K562 (cell line): ENCODE data around the gene GNAT2. TPM values are rescaled to one million over a fixed set of nuclear protein-coding genes. Genes with fewer than 3 reads are reported as not detected.

Experiments used
- ATAC-seq: fragments of 200-7000 bp; cut with Tn5 transposase; 3 replicates; pipeline ENCODE4 v1.9.1; 2020; ENCODE audit warnings: moderate library complexity
- BruUV-seq: library from RNA; stranded (reverse); fragments of 400-500 nt; replicated peaks from 2 replicates; lab custom pipeline; 2021; lab: Mats Ljungman, UMichigan
- CTCF ChIA-PET: fragments of 300-600 bp; formaldehyde crosslinking; extraction: SDS; loops from one replicate; lab custom pipeline; 2021; ENCODE audit warnings: low intra/inter-chr PET ratio; lab: Yijun Ruan, JAX
- POLR2A ChIA-PET: fragments of 300-600, 350-650 bp; sonication (Branson Sonifier 250); formaldehyde crosslinking; extraction: SDS; loops from one replicate; lab custom pipeline; 2021; ENCODE audit warnings: antibody characterized with exemption, inconsistent platforms; lab: Yijun Ruan, JAX
- DNase-seq, 4 experiments: peaks; one replicate each; pipeline versions ENCODE4 v3.0.0 to v3.0.0-alpha.2; 2011 to 2018; ENCODE audit warnings: low spot score in 3 of 4, mixed read lengths in 3 of 4; ENCODE audit errors: extremely low read depth in 1 of 4
- FAIRE-seq: peaks from 2 replicates; lab custom pipeline; 2011; peaks lifted over from hg19 to GRCh38; lab: Jason Lieb, UNC
- H2AFZ ChIP-seq: 2 replicates; pipeline ENCODE4 v1.6.0; 2011; ENCODE audit warnings: low read depth, low read length, control low read depth, inconsistent platforms
- H3K27ac ChIP-seq: fragments of 200-600 bp; 3 replicates; pipeline ENCODE4 v1.8.0; 2011; ENCODE audit warnings: low read depth, mild to moderate bottlenecking, control low read depth, inconsistent platforms, low read length, moderate library complexity, mixed read lengths; ENCODE audit errors: extremely low read depth
- H3K27me3 ChIP-seq, 2 experiments: fragments of 300-600 bp in 1 of 2; 2 replicates in 1 of 2; 3 replicates in 1 of 2; pipeline versions ENCODE4 v1.6.0 to v1.8.0; 2011; ENCODE audit warnings: inconsistent platforms in 2 of 2, low read length in 2 of 2, mild to moderate bottlenecking in 1 of 2, mixed read lengths in 1 of 2, moderate library complexity in 1 of 2; ENCODE audit not compliant: control insufficient read depth in 2 of 2, insufficient read depth in 2 of 2
- H3K36me3 ChIP-seq: fragments of 300-600 bp; 3 replicates; pipeline ENCODE4 v1.8.0; 2011; ENCODE audit warnings: mild to moderate bottlenecking, low read length, inconsistent platforms; ENCODE audit not compliant: control insufficient read depth, insufficient read depth
- H3K4me1 ChIP-seq, 2 experiments: fragments of 200-600 bp in 1 of 2; replicated peaks in 1 of 2; 2 replicates in 1 of 2; 3 replicates in 1 of 2; pipeline versions ENCODE4 v1.5.1 to v1.8.0; 2011; ENCODE audit warnings: inconsistent platforms in 2 of 2, low read length in 2 of 2, mild to moderate bottlenecking in 1 of 2, mixed read lengths in 1 of 2, moderate library complexity in 1 of 2; ENCODE audit not compliant: control insufficient read depth in 2 of 2, insufficient read depth in 2 of 2
- H3K4me2 ChIP-seq: 2 replicates; pipeline ENCODE4 v1.6.1; 2011; ENCODE audit warnings: low read length, control low read depth, inconsistent platforms, mixed read lengths; ENCODE audit not compliant: insufficient read depth
- H3K4me3 ChIP-seq: fragments of 200-600 bp; sonication (generic), shearing (Covaris generic); 2 replicates; pipeline ENCODE4 v1.5.1; 2016; ENCODE audit warnings: control low read depth, inconsistent platforms
- H3K79me2 ChIP-seq: fragments of 200-600 bp; 3 replicates; pipeline ENCODE4 v1.8.0; 2011; ENCODE audit warnings: low read length, inconsistent platforms; ENCODE audit not compliant: control insufficient read depth, insufficient read depth
- H3K9ac ChIP-seq, 2 experiments: 2 replicates each; pipeline versions ENCODE4 v1.6.0 to v1.6.1; 2011; ENCODE audit warnings: low read depth in 2 of 2, low read length in 2 of 2, control low read depth in 1 of 2, inconsistent platforms in 1 of 2, mild to moderate bottlenecking in 1 of 2, mixed read lengths in 1 of 2; ENCODE audit not compliant: insufficient read depth in 1 of 2
- H3K9me1 ChIP-seq: one replicate; pipeline ENCODE4 v1.6.0; 2011; ENCODE audit warnings: inconsistent platforms, mild to moderate bottlenecking, low read length, moderate library complexity; ENCODE audit not compliant: control insufficient read depth, insufficient read depth
- H3K9me3 ChIP-seq: replicated peaks from 2 replicates; pipeline ENCODE4 v1.5.1; 2011; ENCODE audit warnings: low read depth, low read length, inconsistent platforms; ENCODE audit not compliant: control insufficient read depth, insufficient read depth
- H4K20me1 ChIP-seq: replicated peaks from 2 replicates; pipeline ENCODE4 v1.6.1; 2011; ENCODE audit warnings: low read length, inconsistent platforms, mixed read lengths; ENCODE audit not compliant: control insufficient read depth, insufficient read depth
- CHD1 ChIP-seq: fragments of 200-600 bp; sonication (generic); IDR thresholded peaks from one replicate; pipeline ENCODE4 v1.6.1; 2012; ENCODE audit warnings: mild to moderate bottlenecking, moderate library complexity, low read length, inconsistent platforms
- HOXB6 ChIP-seq: fragments of 250-450 bp; sonication (Bioruptor Pico); IDR thresholded peaks from 2 replicates; pipeline ENCODE4 v1.5.1; 2022; ENCODE audit warnings: mild to moderate bottlenecking, borderline replicate concordance
- NFRKB ChIP-seq: fragments of 450-650 bp; IDR thresholded peaks from 2 replicates; pipeline ENCODE4 v1.6.1; 2016; ENCODE audit warnings: low read depth
- POLR3G ChIP-seq: IDR thresholded peaks from 2 replicates; pipeline ENCODE4 v1.6.1; 2011; ENCODE audit not compliant: insufficient read length, insufficient replicate concordance; ENCODE audit errors: extremely low read depth
- TCF7L2 ChIP-seq: fragments of 150-350 bp; IDR thresholded peaks from 2 replicates; pipeline ENCODE4 v1.6.1; 2016; ENCODE audit warnings: low read depth, mild to moderate bottlenecking, low read length, moderate library complexity
- ZNF589 ChIP-seq: fragments of 200-800 bp; sonication (Bioruptor generic); IDR thresholded peaks from 2 replicates; pipeline ENCODE4 v1.6.1; 2016; ENCODE audit warnings: low read depth, missing genetic modification characterization, missing compliant biosample characterization
- WGBS: fragments of 100-300 bp; shearing (Covaris generic); methylation state at CpG from one replicate; pipeline ENCODE4 v1.1.6; 2016; ENCODE audit warnings: low coverage, mixed read lengths; ENCODE audit not compliant: insufficient coverage; ENCODE audit errors: missing lambda C conversion rate; 5-methylcytosine and 5-hydroxymethylcytosine counted together
- in situ Hi-C: fragments of 300-500 bp; cut with MboI; formaldehyde crosslinking; loops from 4 replicates; pipeline ENCODE4 v1.15.0; 2018; ENCODE audit warnings: inconsistent platforms, mixed read lengths
- intact Hi-C: fragments of 100-400 bp; cut with micrococcal nuclease; formaldehyde crosslinking; loops from 2 replicates; pipeline ENCODE4 v1.14.2; 2022
- polyA plus RNA-seq, 8 experiments: library from polyadenylated mRNA; depleted of rRNA in 4 of 8; stranded (reverse) in 5 of 8; unstranded in 3 of 8; fragments of >200 nt; fragmentation: Nextera tagmentation in 2 of 8; fragmentation: Illumina TruSeq in 1 of 8; extraction: Ambion mirVana in 2 of 8; extraction: Trizol in 1 of 8; gene quantifications; 2 replicates each; pipeline versions ENCODE4 v1.2.1 to v1.2.3, GENCODE V29; 2011 to 2014; ENCODE audit warnings: inconsistent platforms in 1 of 8, missing spikeins in 1 of 8
- total RNA-seq, 7 experiments: library from RNA; depleted of rRNA in 6 of 7; stranded (reverse); fragments of >200 nt in 6 of 7; fragmentation: Illumina TruSeq in 2 of 7; extraction: Trizol in 2 of 7; gene quantifications; 2 replicates each; pipeline versions ENCODE4 v1.2.1 to v1.2.3, GENCODE V29; 2011 to 2021; ENCODE audit warnings: low replicate concordance in 1 of 7
- TF ChIP-seq, protein P1 (sequence below): fragments of 450-650 bp; IDR thresholded peaks from 2 replicates; pipeline ENCODE4 v1.6.1; 2016; ENCODE audit warnings: mild to moderate bottlenecking, moderate library complexity

The GNAT2 gene
- total and polyA plus RNA-seq, 9 of the 15 experiments (the other 6 are each of a cell fraction or from before 2014, with no cell fraction given) = 0.06 to 0.52 (median 0.24) TPM; not detected in 1

GRCh38 chr1:109609881-109610280 is 9.5 kb downstream of the GNAT2 start:
- POLR2A ChIA-PET = interaction anchor here (1.0 to 3.6 kb wide), 2 partner anchors 10 to 64 kb away, joined by 3 to 14 read pairs; partner anchors contain the start of genes AMPD2 and GNAT2
- peaks cover 31 to 32% of the 10 kb centered on the region in 2 experiments; a peak in 4 of 5 replicates for H3K27me3 ChIP-seq
- DNase-seq = no peak
- no peak overlapping the region for H3K4me2 ChIP-seq
- H3K9me1 ChIP-seq = no peaks in the 10 kb centered on the region
- in situ Hi-C loops = no loop called here
- WGBS = 20% methylated on average over 3 of the region's 3 CpGs
- no peaks in the 10 kb centered on the region for H3K79me2 ChIP-seq
- no peak overlapping the region for H3K27ac ChIP-seq
- H3K36me3 ChIP-seq = no peaks in the 10 kb centered on the region
- no peaks in the 10 kb centered on the region for H3K4me1 ChIP-seq
- no peaks in the 10 kb centered on the region for H3K9me3 ChIP-seq
- CTCF ChIA-PET = no interaction called here
- H2AFZ ChIP-seq = no peak overlapping the region
- no TSS peak for BruUV-seq
- ATAC-seq = no peak
- intact Hi-C loops = no loop called here
- H3K9ac ChIP-seq = no peak overlapping the region
- no peaks in the 10 kb centered on the region for H4K20me1 ChIP-seq
- no peak overlapping the region for H3K4me3 ChIP-seq
- FAIRE-seq = no peak
- TF ChIP-seq, protein P1, sequence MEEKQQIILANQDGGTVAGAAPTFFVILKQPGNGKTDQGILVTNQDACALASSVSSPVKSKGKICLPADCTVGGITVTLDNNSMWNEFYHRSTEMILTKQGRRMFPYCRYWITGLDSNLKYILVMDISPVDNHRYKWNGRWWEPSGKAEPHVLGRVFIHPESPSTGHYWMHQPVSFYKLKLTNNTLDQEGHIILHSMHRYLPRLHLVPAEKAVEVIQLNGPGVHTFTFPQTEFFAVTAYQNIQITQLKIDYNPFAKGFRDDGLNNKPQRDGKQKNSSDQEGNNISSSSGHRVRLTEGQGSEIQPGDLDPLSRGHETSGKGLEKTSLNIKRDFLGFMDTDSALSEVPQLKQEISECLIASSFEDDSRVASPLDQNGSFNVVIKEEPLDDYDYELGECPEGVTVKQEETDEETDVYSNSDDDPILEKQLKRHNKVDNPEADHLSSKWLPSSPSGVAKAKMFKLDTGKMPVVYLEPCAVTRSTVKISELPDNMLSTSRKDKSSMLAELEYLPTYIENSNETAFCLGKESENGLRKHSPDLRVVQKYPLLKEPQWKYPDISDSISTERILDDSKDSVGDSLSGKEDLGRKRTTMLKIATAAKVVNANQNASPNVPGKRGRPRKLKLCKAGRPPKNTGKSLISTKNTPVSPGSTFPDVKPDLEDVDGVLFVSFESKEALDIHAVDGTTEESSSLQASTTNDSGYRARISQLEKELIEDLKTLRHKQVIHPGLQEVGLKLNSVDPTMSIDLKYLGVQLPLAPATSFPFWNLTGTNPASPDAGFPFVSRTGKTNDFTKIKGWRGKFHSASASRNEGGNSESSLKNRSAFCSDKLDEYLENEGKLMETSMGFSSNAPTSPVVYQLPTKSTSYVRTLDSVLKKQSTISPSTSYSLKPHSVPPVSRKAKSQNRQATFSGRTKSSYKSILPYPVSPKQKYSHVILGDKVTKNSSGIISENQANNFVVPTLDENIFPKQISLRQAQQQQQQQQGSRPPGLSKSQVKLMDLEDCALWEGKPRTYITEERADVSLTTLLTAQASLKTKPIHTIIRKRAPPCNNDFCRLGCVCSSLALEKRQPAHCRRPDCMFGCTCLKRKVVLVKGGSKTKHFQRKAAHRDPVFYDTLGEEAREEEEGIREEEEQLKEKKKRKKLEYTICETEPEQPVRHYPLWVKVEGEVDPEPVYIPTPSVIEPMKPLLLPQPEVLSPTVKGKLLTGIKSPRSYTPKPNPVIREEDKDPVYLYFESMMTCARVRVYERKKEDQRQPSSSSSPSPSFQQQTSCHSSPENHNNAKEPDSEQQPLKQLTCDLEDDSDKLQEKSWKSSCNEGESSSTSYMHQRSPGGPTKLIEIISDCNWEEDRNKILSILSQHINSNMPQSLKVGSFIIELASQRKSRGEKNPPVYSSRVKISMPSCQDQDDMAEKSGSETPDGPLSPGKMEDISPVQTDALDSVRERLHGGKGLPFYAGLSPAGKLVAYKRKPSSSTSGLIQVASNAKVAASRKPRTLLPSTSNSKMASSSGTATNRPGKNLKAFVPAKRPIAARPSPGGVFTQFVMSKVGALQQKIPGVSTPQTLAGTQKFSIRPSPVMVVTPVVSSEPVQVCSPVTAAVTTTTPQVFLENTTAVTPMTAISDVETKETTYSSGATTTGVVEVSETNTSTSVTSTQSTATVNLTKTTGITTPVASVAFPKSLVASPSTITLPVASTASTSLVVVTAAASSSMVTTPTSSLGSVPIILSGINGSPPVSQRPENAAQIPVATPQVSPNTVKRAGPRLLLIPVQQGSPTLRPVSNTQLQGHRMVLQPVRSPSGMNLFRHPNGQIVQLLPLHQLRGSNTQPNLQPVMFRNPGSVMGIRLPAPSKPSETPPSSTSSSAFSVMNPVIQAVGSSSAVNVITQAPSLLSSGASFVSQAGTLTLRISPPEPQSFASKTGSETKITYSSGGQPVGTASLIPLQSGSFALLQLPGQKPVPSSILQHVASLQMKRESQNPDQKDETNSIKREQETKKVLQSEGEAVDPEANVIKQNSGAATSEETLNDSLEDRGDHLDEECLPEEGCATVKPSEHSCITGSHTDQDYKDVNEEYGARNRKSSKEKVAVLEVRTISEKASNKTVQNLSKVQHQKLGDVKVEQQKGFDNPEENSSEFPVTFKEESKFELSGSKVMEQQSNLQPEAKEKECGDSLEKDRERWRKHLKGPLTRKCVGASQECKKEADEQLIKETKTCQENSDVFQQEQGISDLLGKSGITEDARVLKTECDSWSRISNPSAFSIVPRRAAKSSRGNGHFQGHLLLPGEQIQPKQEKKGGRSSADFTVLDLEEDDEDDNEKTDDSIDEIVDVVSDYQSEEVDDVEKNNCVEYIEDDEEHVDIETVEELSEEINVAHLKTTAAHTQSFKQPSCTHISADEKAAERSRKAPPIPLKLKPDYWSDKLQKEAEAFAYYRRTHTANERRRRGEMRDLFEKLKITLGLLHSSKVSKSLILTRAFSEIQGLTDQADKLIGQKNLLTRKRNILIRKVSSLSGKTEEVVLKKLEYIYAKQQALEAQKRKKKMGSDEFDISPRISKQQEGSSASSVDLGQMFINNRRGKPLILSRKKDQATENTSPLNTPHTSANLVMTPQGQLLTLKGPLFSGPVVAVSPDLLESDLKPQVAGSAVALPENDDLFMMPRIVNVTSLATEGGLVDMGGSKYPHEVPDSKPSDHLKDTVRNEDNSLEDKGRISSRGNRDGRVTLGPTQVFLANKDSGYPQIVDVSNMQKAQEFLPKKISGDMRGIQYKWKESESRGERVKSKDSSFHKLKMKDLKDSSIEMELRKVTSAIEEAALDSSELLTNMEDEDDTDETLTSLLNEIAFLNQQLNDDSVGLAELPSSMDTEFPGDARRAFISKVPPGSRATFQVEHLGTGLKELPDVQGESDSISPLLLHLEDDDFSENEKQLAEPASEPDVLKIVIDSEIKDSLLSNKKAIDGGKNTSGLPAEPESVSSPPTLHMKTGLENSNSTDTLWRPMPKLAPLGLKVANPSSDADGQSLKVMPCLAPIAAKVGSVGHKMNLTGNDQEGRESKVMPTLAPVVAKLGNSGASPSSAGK = no peak
- TF ChIP-seq POLR3G (no peak), HOXB6 (no peak), NFRKB (no peak), TCF7L2 (no peak), CHD1 (no peak), ZNF589 (no peak)
